OCI-LY3 (cell line): ENCODE measurements around the gene KANSL1.

Source experiments
- H2AFZ ChIP-seq: fragments of 200-600, 300-600 bp; shearing (Covaris generic); 2 replicates; pipeline ENCODE4 v1.6.0; 2014; ENCODE audit warnings: antibody characterized with exemption, low read depth, low read length
- H3K27ac ChIP-seq: fragments of 200-600, 300-600 bp; sonication (generic); 2 replicates; pipeline ENCODE4 v1.5.1; 2014; ENCODE audit warnings: mild to moderate bottlenecking, low read length, moderate library complexity, mixed read lengths
- H3K27me3 ChIP-seq: fragments of 200-600, 300-600 bp; sonication (generic); 2 replicates; pipeline ENCODE4 v1.6.1; 2014; ENCODE audit warnings: low read depth, low read length, mixed read lengths
- H3K36me3 ChIP-seq: fragments of 200-600, 300-600 bp; sonication (generic); replicated peaks from 2 replicates; pipeline ENCODE3; 2014; ENCODE audit warnings: low read depth, low read length, mixed read lengths
- H3K4me1 ChIP-seq: fragments of 300-600, 200-600 bp; sonication (generic); 2 replicates; pipeline ENCODE4 v1.6.1; 2014; ENCODE audit warnings: low read length, mixed read lengths
- H3K4me2 ChIP-seq: fragments of 200-600, 300-600 bp; sonication (generic); 2 replicates; pipeline ENCODE4 v1.6.1; 2014; ENCODE audit warnings: low read length, mixed read lengths
- H3K4me3 ChIP-seq: fragments of 300-600, 200-600 bp; sonication (generic); 2 replicates; pipeline ENCODE4 v1.5.1; 2014; ENCODE audit warnings: antibody characterized with exemption, mild to moderate bottlenecking, low read length, moderate library complexity
- H3K79me2 ChIP-seq: fragments of 300-600, 200-600 bp; shearing (Covaris generic); 2 replicates; pipeline ENCODE4 v1.6.1; 2014; ENCODE audit warnings: mild to moderate bottlenecking, low read length, mixed read lengths
- H3K9ac ChIP-seq: fragments of 300-600, 200-600 bp; shearing (Covaris generic); 2 replicates; pipeline ENCODE4 v1.6.0; 2014; ENCODE audit warnings: mild to moderate bottlenecking, low read length, moderate library complexity
- H3K9me3 ChIP-seq: fragments of 200-600, 300-600 bp; shearing (Covaris generic); 2 replicates; pipeline ENCODE4 v1.6.1; 2014; ENCODE audit warnings: low read length, mixed read lengths; ENCODE audit not compliant: insufficient read depth
- H4K20me1 ChIP-seq: fragments of 200-600, 300-600 bp; sonication (generic); 2 replicates; pipeline ENCODE4 v1.6.1; 2016; ENCODE audit warnings: low read length, mixed read lengths; ENCODE audit not compliant: insufficient read depth
- CTCF ChIP-seq: fragments of 200-600, 300-600 bp; sonication (generic); IDR thresholded peaks from 2 replicates; pipeline ENCODE4 v1.5.1; 2014; ENCODE audit warnings: antibody characterized with exemption, low read length, low read depth
- EZH2phosphoT487 ChIP-seq: fragments of 200-600 bp; shearing (Covaris generic); IDR thresholded peaks from 2 replicates; pipeline ENCODE4 v1.6.1; 2018; ENCODE audit warnings: antibody characterized with exemption, mixed run types, low read depth

The KANSL1 gene

GRCh38 chr17:45982791-45983613 is 210.2 kb downstream of the KANSL1 start:
- Histone ChIP-seq H3K36me3 (no peaks in the 10 kb centered on the region), H3K79me2 (no peaks in the 10 kb centered on the region), H4K20me1 (no peaks in the 10 kb centered on the region), H3K27ac (no peak overlapping the region), H3K27me3 (0 out of 2 replicates have a peak, but pooled peaks cover 4% of the 10 kb centered on the region), H2AFZ (no peak overlapping the region), H3K9me3 (no peaks in the 10 kb centered on the region), H3K4me3 (no peak overlapping the region), H3K4me1 (no peaks in the 10 kb centered on the region), H3K4me2 (no peak overlapping the region), H3K9ac (no peak overlapping the region)
- TF ChIP-seq CTCF (no peak), EZH2phosphoT487 (no peak)

GRCh38 chr17:45981306-45981705 is 211.9 kb downstream of the KANSL1 start:
- TF ChIP-seq CTCF (no peak), EZH2phosphoT487 (no peak)
- H3K9me3 ChIP-seq, result no peaks in the 10 kb centered on the region

DNA sequence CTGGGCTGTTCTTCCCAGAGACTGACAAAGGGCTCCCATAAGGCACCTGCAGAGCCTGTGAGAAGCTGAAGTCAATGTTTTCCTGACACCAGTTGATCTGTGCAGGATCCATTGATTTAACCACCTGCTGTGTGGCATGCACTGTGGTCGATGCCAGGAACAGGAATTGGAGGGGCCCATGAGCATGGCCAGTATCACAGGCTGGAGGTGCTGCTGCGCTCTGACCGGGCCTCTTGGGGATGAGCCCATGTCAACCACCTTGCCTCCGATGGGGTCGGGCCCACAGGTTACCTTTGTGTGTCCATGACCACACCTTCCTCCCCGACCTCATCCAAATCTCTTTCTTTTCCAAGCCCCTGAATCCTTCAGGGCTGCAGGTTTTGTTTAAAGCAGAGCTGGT is 212.4 kb downstream of the KANSL1 start:
- no peak for TF ChIP-seq EZH2phosphoT487
- TF ChIP-seq CTCF, result no peak
- Histone ChIP-seq H3K27me3 (0 out of 2 replicates have a peak, but pooled peaks cover 4% of the 10 kb centered on the region), H3K9ac (no peak overlapping the region), H3K4me3 (no peak overlapping the region), H3K36me3 (no peaks in the 10 kb centered on the region), H3K9me3 (no peaks in the 10 kb centered on the region), H3K27ac (no peak overlapping the region), H2AFZ (no peak overlapping the region), H3K4me2 (no peak overlapping the region), H3K4me1 (peaks cover 2% of the 10 kb centered on the region), H3K79me2 (no peaks in the 10 kb centered on the region), H4K20me1 (no peaks in the 10 kb centered on the region)

More at GRCh38 chr17:45981306-45981705, 211.9 kb downstream of the KANSL1 start:
- Histone ChIP-seq H3K4me3 (no peak overlapping the region), H3K9ac (no peak overlapping the region), H3K27ac (no peak overlapping the region), H3K79me2 (no peaks in the 10 kb centered on the region), H2AFZ (no peak overlapping the region), H3K4me2 (no peak overlapping the region), H3K4me1 (no peaks in the 10 kb centered on the region), H4K20me1 (no peaks in the 10 kb centered on the region), H3K27me3 (0 out of 2 replicates have a peak, but pooled peaks cover 4% of the 10 kb centered on the region), H3K36me3 (no peaks in the 10 kb centered on the region)
